Measurements from ENCODE around the gene SERINC5. TPM values are rescaled to one million over a fixed set of nuclear protein-coding genes. Genes with fewer than 3 reads are reported as not detected.

SERINC5 gene
- total and polyA plus RNA-seq, 7 donors = 0.70 to 8.6 (median 2.7) TPM

GRCh38 chr5:80299601-80300000 is 43.8 kb upstream of the SERINC5 start:
- 87 to 94% (median 92%) methylated on average over 8 of the region's 8 CpGs for WGBS, 3 donors
- no peaks in the 10 kb centered on the region for H3K9me3 ChIP-seq
- no peaks in the 10 kb centered on the region for H3K36me3 ChIP-seq (ENCODE audit: insufficient read depth in 1 of 2, low read depth in 1 of 2)
- H3K27me3 ChIP-seq (ENCODE audit: insufficient read depth in 3 of 3, low read length in 2 of 3) = no peaks in the 10 kb centered on the region
- no peak for TF ChIP-seq CTCF (IDR thresholded peaks at IDR 0.05)
- ATAC-seq (no peak), DNase-seq (no peak)
- H3K4me3 ChIP-seq = no peak overlapping the region
- H3K27ac ChIP-seq = no peak overlapping the region
- H3K4me1 ChIP-seq = no peaks in the 10 kb centered on the region
- intact Hi-C loops (cut with DNase I) = no loop called here

GRCh38 chr5:80296121-80296520 is 40.3 kb upstream of the SERINC5 start:
- no peak for ATAC-seq
- intact Hi-C loops (cut with DNase I) = no loop called here

GRCh38 chr5:80291761-80292160 is 35.9 kb upstream of the SERINC5 start:
- ATAC-seq = no peak
- TF ChIP-seq CTCF (IDR thresholded peaks at IDR 0.05) = no peak
- WGBS, 3 donors = 82 to 85% (median 82%) methylated on average over 8 of the region's 8 CpGs

More at GRCh38 chr5:80296121-80296520, 40.3 kb upstream of the SERINC5 start:
- no peak for TF ChIP-seq CTCF (IDR thresholded peaks at IDR 0.05)
- Histone ChIP-seq H3K27ac (no peak overlapping the region), H3K9me3 (no peaks in the 10 kb centered on the region), H3K4me3 (no peak overlapping the region), H3K36me3 (ENCODE audit: insufficient read depth in 1 of 2, low read depth in 1 of 2) (no peaks in the 10 kb centered on the region), H3K27me3 (ENCODE audit: insufficient read depth in 3 of 3, low read length in 2 of 3) (no peaks in the 10 kb centered on the region), H3K4me1 (no peaks in the 10 kb centered on the region)
- no peak for DNase-seq
- WGBS, 3 donors = 53 to 60% (median 55%) methylated on average over 5 to 6 of the region's 6 CpGs

GRCh38 chr5:80289320-80289719 is 33.5 kb upstream of the SERINC5 start:
- intact Hi-C loops (cut with DNase I) = no loop called here
- no peaks in the 10 kb centered on the region for H3K27me3 ChIP-seq (ENCODE audit: insufficient read depth in 3 of 3, low read length in 2 of 3)
- H3K4me3 ChIP-seq = no peak overlapping the region
- H3K27ac ChIP-seq = no peak overlapping the region
- DNase-seq (no peak), ATAC-seq (no peak)
- H3K9me3 ChIP-seq = no peaks in the 10 kb centered on the region
- H3K4me1 ChIP-seq = no peaks in the 10 kb centered on the region
- H3K36me3 ChIP-seq (ENCODE audit: insufficient read depth in 1 of 2, low read depth in 1 of 2) = no peaks in the 10 kb centered on the region
- WGBS, 3 donors = 90 to 98% (median 91%) methylated on average over 2 of the region's 2 CpGs
- no peak for TF ChIP-seq CTCF (IDR thresholded peaks at IDR 0.05)

More at GRCh38 chr5:80291761-80292160, 35.9 kb upstream of the SERINC5 start:
- H3K27me3 ChIP-seq (ENCODE audit: insufficient read depth in 3 of 3, low read length in 2 of 3) = no peaks in the 10 kb centered on the region
- no peak overlapping the region for H3K4me3 ChIP-seq
- H3K27ac ChIP-seq = no peak overlapping the region
- no peak for DNase-seq
- H3K9me3 ChIP-seq = no peaks in the 10 kb centered on the region
- intact Hi-C loops (cut with DNase I) = no loop called here
- no peaks in the 10 kb centered on the region for H3K36me3 ChIP-seq (ENCODE audit: insufficient read depth in 1 of 2, low read depth in 1 of 2)
- H3K4me1 ChIP-seq = no peaks in the 10 kb centered on the region

- intact Hi-C loops (cut with DNase I) = no loop called here
Observed at GRCh38 chr5:80288177-80288576, 32.3 kb upstream of the SERINC5 start.

More at GRCh38 chr5:80288177-80288576, 32.3 kb upstream of the SERINC5 start:
- H3K36me3 ChIP-seq (ENCODE audit: insufficient read depth in 1 of 2, low read depth in 1 of 2) = no peaks in the 10 kb centered on the region
- WGBS, 3 donors = 71 to 73% (median 71%) methylated on average over 2 of the region's 2 CpGs
- no peaks in the 10 kb centered on the region for H3K27me3 ChIP-seq (ENCODE audit: insufficient read depth in 3 of 3, low read length in 2 of 3)
- DNase-seq (no peak), ATAC-seq (no peak)
- no peak overlapping the region for H3K4me3 ChIP-seq
- H3K4me1 ChIP-seq = no peaks in the 10 kb centered on the region
- H3K9me3 ChIP-seq = no peaks in the 10 kb centered on the region
- TF ChIP-seq CTCF (IDR thresholded peaks at IDR 0.05) = no peak
- no peak overlapping the region for H3K27ac ChIP-seq

Data from psoas muscle (tissue), 8 donors.